UCSD-AML1 (cell line): ENCODE measurements around the gene TBC1D2B.
"Not testable (repeated sequence)": the region's sequence is repeated elsewhere in the genome, so short reads cannot be mapped to it uniquely, and the experiment has no call there.

Source experiments
- DNase-seq: peaks from one replicate; lab custom pipeline; 2025; ENCODE audit not compliant: unreplicated experiment; lab: John Stamatoyannopoulos, UW

TBC1D2B gene

DNA sequence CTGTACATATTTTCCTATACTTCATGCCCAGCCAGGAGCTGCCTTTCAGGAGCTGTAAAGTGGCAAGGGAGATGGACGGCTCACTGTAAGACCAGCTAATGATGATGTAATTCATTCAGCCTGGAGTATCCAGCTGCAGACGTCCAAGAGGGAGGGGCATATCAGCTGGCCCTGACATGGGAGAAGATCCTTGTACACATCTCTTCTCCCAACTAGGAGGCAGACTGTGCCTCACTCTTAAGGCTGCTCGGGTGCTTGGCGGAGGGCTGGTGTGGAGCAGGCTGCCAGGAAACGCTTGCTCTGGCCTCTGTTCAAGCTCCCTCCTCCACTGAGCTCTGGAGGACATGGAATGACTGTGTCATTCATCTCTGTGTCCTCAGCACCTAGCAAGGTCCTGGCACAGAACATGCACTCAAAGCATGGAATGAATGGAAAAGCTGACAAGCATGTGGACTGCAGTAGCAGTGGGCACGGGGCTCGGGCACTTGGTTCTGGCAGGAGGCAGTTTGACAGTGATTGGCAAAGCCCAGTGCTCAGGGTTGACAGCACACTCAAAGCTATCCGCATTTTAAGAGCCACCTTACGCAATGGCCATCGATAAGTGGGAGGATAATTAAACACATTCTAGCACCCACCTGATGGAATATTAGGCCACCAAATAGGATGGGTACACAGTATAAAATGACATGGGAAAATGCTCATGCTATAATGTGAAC lies 72.4 kb downstream of the TBC1D2B start:
- no peak for DNase-seq

DNA sequence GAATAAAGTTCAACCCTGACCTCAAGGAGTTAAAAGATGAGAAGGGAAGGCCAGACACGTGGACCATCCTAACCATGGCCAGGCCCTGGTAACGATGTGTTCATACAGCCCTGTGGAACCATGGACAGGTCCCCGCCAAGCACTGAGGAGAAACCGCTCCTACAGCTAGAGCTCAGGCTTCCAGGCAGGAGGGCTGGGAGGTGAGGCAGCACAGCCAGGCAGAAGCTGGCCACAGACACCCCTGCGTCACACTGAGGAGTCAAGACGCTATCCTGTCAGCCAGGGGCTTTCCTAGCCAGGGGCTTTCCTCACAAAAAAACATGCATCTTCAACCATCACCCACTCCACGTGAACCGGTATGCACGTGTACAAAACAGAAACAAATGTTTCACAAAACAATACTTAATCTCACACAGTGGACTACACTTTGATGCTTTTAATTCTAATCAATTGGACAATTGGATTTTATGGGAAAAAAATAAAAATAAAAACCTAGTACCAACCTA lies 73.2 kb downstream of the TBC1D2B start:
- no peak for DNase-seq

- no peak for DNase-seq
These were observed 73.9 kb downstream of the TBC1D2B start for GRCh38 chr15:78003539-78004008.

DNA sequence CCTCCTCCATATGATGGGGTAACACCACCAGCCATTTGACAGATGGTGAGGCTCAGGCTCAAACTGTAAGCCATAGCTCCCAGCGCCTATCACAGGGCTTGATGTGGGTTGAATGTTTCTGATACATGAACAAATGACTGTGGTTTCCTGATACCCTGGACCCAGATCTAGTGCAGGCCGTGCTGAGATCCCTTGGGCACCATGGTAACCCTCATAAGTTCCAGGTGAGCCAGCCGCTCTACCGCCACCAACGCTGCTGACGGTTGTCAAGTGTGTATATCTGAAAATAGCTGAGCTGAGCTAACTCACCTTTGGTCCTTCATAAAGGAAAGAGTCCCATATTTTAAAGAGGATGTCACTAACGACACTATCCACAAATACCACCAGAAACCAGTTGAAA lies 74.5 kb downstream of the TBC1D2B start:
- DNase-seq, result no peak

DNA sequence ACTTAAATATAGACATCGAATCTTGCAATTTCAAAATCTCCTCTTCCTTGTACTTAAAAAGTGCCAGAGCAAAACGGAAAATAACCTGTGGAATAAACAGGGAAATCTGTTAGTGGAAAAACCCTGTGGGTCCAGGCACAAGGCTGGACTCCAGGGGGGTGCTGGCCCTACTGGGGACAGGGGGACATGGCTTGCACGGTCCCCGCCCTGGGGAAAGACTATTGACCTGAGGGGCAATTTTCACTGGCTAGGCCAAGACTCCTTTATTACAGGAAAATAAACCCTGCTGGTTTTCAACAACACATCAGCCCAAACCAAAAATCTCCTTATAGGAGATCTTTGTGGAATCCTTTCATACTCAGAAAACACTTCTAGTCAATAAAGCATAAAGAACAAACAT lies 75.9 kb downstream of the TBC1D2B start:
- no peak for DNase-seq

GRCh38 chr15:78000927-78001249 lies 76.6 kb downstream of the TBC1D2B start:
- DNase-seq, result no peak

DNA sequence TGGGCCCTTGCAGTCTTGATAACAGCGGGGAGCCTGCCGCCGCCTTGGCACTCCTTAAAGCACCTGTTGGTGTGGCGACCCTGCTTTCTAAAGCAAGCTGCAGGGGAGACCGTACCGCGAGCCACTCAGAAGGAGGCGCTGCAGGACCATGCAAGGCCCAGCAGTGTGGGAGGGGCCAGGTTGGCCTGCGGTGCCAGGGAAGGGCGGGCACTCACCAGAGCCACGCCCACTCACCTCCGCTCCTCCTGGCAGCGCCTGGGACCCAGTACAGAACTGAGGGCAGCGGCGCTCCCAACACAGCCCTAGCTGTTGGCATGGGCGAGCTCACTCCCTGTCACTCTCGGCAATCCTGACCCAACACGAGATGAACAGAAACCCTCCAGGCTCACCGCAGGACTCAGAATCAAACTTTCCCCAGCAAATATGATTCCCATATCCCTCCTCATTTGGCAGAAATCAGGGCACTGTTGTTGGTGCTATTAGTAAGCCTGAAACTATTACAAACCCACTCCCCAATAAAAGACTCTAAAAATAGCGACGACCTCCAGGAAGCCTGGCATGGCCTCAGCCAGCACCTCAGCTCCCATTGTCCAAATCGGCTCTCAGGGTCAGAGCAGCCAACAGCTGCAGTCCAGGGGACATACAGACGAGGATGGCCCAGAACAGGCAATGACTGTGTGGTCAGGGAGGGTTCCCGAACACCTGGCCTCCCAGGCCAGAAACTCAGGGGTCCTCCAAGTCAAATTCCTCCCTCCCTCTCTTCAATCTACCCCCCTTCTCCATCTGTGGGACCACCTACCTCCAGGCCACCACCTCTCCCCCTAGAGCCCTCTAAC lies 77.2 kb downstream of the TBC1D2B start:
- peak; percentile 68 for DNase-seq

DNA sequence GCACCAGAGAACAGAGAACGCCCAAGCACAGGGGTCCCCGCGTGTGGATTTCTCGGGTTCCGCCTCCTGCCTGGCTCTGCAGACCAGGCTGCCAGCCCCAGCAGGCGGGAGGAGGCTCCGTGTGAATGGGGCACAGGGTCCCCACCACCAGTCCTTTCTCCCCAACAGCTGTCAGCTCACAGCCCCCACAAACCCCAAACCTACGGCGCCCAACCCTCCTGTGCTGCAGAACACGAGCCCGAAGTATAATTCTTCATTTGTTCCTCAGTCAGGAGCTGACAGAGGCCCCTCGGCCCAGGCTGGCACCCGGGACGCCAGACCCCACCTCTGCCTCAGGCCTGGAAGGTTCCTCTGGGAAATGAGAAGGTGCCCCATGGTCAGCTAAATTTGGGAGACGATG lies 78.0 kb downstream of the TBC1D2B start:
- no peak for DNase-seq

- DNase-seq, result no peak
These were observed 78.9 kb downstream of the TBC1D2B start for GRCh38 chr15:77998592-77998991.

GRCh38 chr15:77997761-77998554 lies 79.6 kb downstream of the TBC1D2B start:
- not testable (repeated sequence) for DNase-seq

GRCh38 chr15:77997221-77997620 lies 80.3 kb downstream of the TBC1D2B start:
- DNase-seq, result not testable (repeated sequence)

DNA sequence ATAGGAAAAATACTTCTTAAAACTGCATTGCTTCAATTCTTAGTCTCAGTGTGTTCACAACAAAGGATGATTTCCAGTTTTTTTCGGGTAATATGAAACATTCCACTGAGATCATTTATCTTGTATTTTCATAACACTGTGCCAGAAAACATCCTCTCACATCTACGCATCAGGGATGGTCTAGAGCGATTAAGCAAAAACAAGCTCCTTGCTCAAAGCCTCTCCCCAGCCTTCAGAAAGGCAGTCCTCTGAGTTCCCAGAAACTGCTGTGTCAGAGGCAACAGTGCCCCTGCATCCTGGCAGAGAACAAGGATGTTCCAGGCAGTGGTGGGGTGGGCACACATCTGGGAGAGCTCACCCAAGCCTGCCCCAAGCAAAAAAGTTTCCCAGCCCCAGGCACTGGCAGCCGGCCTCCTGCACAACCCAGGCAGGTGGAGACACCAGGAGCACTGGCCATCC lies 80.8 kb downstream of the TBC1D2B start:
- DNase-seq, result not testable (repeated sequence)

DNA sequence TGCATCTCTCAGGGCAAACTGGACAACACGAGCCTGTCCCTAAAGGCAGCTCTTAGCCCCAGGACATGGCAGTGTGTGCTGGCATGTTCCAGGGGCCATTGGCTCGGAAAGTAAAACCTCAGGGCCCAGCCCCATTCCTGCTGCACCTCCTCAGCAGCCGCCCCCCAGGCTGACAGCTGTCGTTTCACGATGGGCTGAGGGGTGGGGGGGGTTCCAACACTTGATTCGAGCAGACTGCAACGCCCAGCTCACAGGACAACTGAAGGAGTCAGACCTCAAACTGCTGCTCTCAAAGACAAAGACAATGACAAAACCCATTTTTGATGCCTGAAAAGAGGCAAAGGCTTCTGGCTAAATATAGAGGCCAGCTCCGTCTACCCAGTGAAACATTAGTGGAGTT lies 81.3 kb downstream of the TBC1D2B start:
- DNase-seq, result not testable (repeated sequence)

GRCh38 chr15:77995537-77995918 lies 82.0 kb downstream of the TBC1D2B start:
- DNase-seq, result not testable (repeated sequence)

DNA sequence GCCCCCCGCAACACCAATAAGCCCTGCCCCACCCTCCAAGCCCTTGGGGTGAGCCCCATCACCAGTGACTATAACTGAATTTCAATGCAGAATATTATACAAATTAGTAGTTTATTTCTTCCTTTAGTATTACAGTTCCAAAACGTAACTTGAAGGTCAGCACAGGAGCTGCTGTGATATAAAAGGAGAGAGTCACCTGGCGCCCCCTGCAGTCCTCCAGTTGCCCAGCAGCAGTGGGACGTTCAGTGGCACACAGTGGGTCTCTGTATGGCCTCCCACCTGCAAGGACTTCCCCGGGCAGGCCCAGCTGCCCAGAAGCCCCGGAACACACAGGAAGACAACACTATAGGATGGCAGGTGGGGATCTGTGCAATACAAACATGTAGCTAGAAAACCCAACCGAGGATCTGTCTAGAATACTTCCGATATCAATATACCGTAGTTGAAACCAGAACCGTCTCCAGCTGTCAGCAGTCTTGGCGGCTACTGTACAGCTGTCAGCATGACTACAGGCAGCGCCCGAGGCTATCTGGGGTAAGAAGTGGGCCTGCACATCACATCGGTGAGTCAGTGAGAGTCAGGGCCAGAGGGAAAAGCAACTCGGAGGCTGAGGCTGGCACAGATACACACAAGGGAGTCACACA lies 82.5 kb downstream of the TBC1D2B start:
- DNase-seq, result not testable (repeated sequence)

- peak; percentile 60 for DNase-seq
These were observed 83.4 kb downstream of the TBC1D2B start for GRCh38 chr15:77993970-77994693.

DNA sequence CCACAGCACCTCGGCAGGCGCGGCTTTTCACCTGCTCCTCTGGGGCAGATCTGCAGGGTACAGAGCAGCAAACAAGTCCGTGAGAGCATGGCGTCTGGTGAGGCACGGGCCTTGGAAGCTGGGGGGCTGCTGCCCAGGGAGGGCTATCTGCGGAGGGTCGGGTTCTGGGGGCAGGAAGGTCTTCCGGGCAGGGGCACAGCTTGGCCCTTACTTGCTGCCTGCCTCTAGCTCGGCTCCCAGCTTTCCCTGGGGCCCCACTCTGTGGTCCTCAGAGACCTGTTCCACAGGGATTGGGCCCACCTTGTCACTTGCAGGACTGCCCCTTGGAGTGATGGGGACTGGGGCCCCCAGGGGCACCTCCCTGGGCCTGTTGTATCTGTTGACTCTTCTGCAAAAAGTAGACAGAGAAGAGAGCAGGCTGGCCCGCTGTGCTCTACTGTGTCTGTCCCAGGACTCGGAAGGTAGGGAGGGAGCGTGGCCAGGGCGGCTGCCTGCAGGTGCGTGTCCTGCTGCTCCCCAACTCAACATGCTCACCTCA lies 84.1 kb downstream of the TBC1D2B start:
- DNase-seq, result no peak

GRCh38 chr15:77992356-77993222 lies 84.9 kb downstream of the TBC1D2B start:
- no peak for DNase-seq

DNA sequence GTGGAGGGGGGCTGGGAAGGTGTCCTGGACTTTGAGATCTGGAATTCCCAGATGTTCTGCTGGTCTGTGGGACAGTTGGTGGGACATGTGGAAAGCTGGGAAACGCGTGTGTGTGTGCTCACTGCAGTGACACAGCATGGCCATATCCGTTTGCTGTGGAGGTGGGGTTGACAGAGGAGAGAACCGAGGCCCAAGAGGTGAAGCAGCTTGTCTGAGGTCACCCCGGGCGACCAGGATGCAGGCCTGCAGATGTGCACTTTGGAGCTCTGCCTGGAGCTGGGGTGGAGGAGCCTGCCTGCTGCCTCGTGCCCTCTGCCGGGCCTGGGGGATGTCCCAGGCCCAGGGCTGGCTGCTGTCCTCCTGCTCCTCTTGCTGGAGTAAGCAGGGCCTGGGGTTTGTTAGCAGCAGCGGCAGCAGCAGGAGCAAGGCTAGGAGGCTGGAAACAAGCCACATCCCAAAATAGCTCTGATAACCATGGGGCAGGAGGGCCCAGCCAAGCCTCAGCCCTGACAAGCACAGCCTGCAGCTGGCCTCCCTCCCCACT lies 85.8 kb downstream of the TBC1D2B start:
- peak; percentile 24 for DNase-seq
